HG03097 (cell line): Measurements from ENCODE around the gene TP53I11.

Experiments used
- ATAC-seq: cut with Tn5 transposase; IDR thresholded peaks from one replicate; pipeline ENCODE4 v1.9.1; 2021; ENCODE audit not compliant: unreplicated experiment, low FRiP score

The TP53I11 gene

GRCh38 chr11:44960200-44960845 is 9.6 kb upstream of the TP53I11 start:
- ATAC-seq, result no peak

GRCh38 chr11:44959064-44959463 is 8.4 kb upstream of the TP53I11 start:
- no peak for ATAC-seq

- no peak for ATAC-seq
These were observed 7.3 kb upstream of the TP53I11 start for GRCh38 chr11:44957776-44958564.

GRCh38 chr11:44957040-44957515 is 6.4 kb upstream of the TP53I11 start:
- no peak for ATAC-seq

- no peak for ATAC-seq
These were observed 4.5 kb upstream of the TP53I11 start for GRCh38 chr11:44955015-44955738.

- ATAC-seq, result no peak
These were observed 3.6 kb upstream of the TP53I11 start for GRCh38 chr11:44954051-44954906.

GRCh38 chr11:44952500-44953260 is 2.0 kb upstream of the TP53I11 start:
- ATAC-seq, result no peak

- no peak for ATAC-seq
These were observed 1.4 kb upstream of the TP53I11 start for GRCh38 chr11:44952082-44952481.

GRCh38 chr11:44950031-44950624 is 555 bp downstream of the TP53I11 start:
- ATAC-seq, result no peak

- ATAC-seq, result no peak
These were observed 1.3 kb downstream of the TP53I11 start for GRCh38 chr11:44949160-44950030.

- ATAC-seq, result no peak
These were observed 2.5 kb downstream of the TP53I11 start for GRCh38 chr11:44948155-44948554.

GRCh38 chr11:44947114-44947513 is 3.6 kb downstream of the TP53I11 start:
- no peak for ATAC-seq

GRCh38 chr11:44946263-44946662 is 4.4 kb downstream of the TP53I11 start:
- ATAC-seq, result no peak

GRCh38 chr11:44945666-44946065 is 5.0 kb downstream of the TP53I11 start:
- ATAC-seq, result no peak

GRCh38 chr11:44944853-44945235 is 5.8 kb downstream of the TP53I11 start:
- no peak for ATAC-seq

- ATAC-seq, result no peak
These were observed 6.4 kb downstream of the TP53I11 start for GRCh38 chr11:44944181-44944852.

GRCh38 chr11:44943696-44944095 is 7.0 kb downstream of the TP53I11 start:
- ATAC-seq, result no peak

- peak; percentile 60 for ATAC-seq
These were observed 7.6 kb downstream of the TP53I11 start for GRCh38 chr11:44943118-44943517.
